SU-DHL-6 (cell line): ENCODE data around the gene MUCL3.

Experiments
- H2AFZ ChIP-seq: fragments of 200-600 bp; sonication (generic); 2 replicates; pipeline ENCODE4 v1.6.1; 2014; ENCODE audit warnings: low read depth, mild to moderate bottlenecking, moderate library complexity, mixed read lengths, antibody characterized with exemption, low read length; ENCODE audit not compliant: severe bottlenecking
- H3F3A ChIP-seq: fragments of 200-600 bp; shearing (Covaris generic); 2 replicates; pipeline ENCODE4 v1.6.0; 2016; ENCODE audit warnings: antibody characterized with exemption, mild to moderate bottlenecking; ENCODE audit not compliant: insufficient read depth
- H3K27ac ChIP-seq: fragments of 200-600 bp; sonication (generic); 2 replicates; pipeline ENCODE4 v1.5.1; 2016; ENCODE audit warnings: low read depth, mild to moderate bottlenecking, low read length, moderate library complexity, mixed read lengths
- H3K27me3 ChIP-seq: fragments of 200-600 bp; sonication (generic), shearing (Covaris generic); 2 replicates; pipeline ENCODE4 v1.6.0; 2014; ENCODE audit warnings: mild to moderate bottlenecking, low read length
- H3K36me3 ChIP-seq: fragments of 200-600 bp; sonication (generic); 2 replicates; pipeline ENCODE4 v1.6.1; 2014; ENCODE audit warnings: mild to moderate bottlenecking, low read length, mixed read lengths
- H3K4me2 ChIP-seq: fragments of 300-600, 200-600 bp; shearing (Covaris generic), sonication (generic); 2 replicates; pipeline ENCODE4 v1.6.0; 2014; ENCODE audit warnings: low read length, low read depth, mild to moderate bottlenecking; ENCODE audit not compliant: poor library complexity, severe bottlenecking
- H3K4me3 ChIP-seq: fragments of 200-600 bp; sonication (generic); 2 replicates; pipeline ENCODE4 v1.5.1; 2014; ENCODE audit warnings: antibody characterized with exemption, low read length, mild to moderate bottlenecking, mixed read lengths; ENCODE audit not compliant: insufficient read depth, poor library complexity, severe bottlenecking
- H3K79me2 ChIP-seq: fragments of 200-600 bp; sonication (generic); 2 replicates; pipeline ENCODE4 v1.6.1; 2014; ENCODE audit warnings: mild to moderate bottlenecking, low read length, moderate library complexity; ENCODE audit not compliant: insufficient read depth
- H3K9ac ChIP-seq: fragments of 200-600 bp; sonication (generic); 2 replicates; pipeline ENCODE4 v1.7.0; 2014; ENCODE audit warnings: mild to moderate bottlenecking, low read length
- H3K9me2 ChIP-seq: fragments of 200-600 bp; sonication (generic); replicated peaks from 2 replicates; pipeline ENCODE4 v1.6.1; 2014; ENCODE audit warnings: low read length; ENCODE audit not compliant: insufficient read depth
- H3K9me3 ChIP-seq: fragments of 200-600 bp; sonication (generic); 2 replicates; pipeline ENCODE4 v1.6.1; 2014; ENCODE audit warnings: low read length, mixed read lengths; ENCODE audit not compliant: insufficient read depth
- H4K20me1 ChIP-seq: fragments of 200-600 bp; sonication (generic); 2 replicates; pipeline ENCODE4 v1.6.1; 2014; ENCODE audit warnings: low read depth, mild to moderate bottlenecking, antibody characterized with exemption, low read length, moderate library complexity, mixed read lengths
- EZH2phosphoT487 ChIP-seq: fragments of 200-600 bp; sonication (generic), shearing (Covaris generic); conservative IDR thresholded peaks from 2 replicates; pipeline ENCODE4 v1.6.1; 2018; ENCODE audit warnings: mild to moderate bottlenecking, antibody characterized with exemption, low read length, moderate library complexity, mixed read lengths
- TF ChIP-seq, protein P1 (sequence below): fragments of 200-600 bp; sonication (generic); IDR thresholded peaks from one replicate; pipeline ENCODE4 v1.5.1; 2017; ENCODE audit warnings: antibody characterized with exemption, mild to moderate bottlenecking, low read length, moderate library complexity; ENCODE audit not compliant: insufficient read depth, poor library complexity, severe bottlenecking

Gene MUCL3, protein sequence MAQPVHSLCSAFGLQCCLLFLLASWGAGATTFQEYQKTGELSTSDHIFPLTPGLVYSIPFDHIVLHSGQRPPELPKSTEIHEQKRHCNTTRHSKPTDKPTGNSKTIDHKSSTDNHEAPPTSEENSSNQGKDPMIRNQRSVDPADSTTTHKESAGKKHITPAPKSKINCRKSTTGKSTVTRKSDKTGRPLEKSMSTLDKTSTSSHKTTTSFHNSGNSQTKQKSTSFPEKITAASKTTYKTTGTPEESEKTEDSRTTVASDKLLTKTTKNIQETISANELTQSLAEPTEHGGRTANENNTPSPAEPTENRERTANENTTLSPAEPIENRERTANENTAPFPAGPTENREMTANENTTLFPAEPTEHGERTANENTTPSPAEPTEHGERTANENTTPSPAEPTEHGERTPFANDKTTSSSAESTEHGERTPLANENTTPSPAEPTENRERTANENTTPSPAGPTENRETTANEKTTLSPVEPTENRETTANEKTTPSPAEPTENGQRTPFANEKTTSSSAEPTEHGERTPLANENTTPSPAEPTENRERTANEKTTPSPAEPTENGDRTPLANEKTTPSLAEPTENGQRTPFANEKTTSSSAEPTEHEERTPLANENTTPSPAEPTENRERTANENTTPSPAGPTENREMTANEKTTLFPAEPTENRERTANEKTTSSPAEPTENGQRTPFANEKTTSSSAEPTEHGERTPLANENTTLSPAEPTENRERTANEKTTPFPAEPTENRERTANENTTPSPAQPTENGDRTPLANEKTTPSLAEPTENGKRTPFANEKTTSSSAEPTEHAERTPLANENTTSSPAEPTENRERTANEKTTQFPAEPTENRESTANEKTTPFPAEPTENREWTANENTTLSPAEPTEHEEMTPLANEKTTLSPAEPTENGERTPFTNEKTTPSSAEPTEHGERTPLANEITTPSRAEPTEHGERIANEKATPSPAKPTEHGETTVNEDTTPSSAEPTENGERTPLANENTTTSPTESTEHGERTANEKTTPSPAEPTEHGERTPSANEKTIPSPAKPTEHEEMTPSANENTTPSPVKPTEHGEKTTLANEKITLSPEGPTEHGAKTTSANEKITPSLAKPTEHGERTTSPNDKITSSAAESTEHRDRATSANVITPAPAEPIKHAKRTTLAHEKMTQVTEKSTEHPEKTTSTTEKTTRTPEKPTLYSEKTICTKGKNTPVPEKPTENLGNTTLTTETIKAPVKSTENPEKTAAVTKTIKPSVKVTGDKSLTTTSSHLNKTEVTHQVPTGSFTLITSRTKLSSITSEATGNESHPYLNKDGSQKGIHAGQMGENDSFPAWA (N-terminal part only)

DNA sequence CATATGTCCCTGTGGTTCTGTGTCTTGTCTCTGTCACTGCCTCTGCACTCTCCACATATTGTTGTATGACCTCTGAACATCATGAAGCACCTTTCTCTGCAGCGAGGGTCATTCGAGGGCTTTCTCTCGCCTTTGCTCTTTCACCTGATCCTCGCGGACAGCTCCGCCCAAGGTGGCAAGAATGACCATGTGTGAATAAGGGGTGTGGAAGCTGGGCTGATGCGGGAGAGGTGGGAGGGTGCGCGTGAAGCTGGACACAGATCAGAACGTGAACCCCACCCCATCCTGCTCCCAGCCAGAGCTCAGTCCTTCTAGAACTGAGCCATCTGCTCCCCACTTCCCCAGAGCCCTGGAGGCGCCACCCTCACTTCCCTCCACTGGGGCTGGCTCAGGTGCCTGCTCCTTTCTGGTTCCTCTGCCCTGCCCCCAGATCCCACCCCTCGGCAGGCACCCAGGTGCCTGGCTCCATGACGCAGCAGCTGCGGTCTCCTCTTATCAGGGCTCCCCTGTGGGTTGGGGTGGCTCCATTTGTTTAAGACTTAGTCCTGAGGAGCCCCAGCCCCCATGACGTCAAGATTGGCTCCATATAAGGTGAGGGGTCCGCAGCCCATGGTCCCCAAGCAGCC lies at the start of gene MUCL3:
MUCL3 (plus strand) TSS at position 613 of the 626 bp plus-strand sequence. CDS start 27 bp downstream, outside the sequence.
- H3K36me3 ChIP-seq, result no peaks in the 10 kb centered on the region
- H2AFZ ChIP-seq, result no peak within 1 kb of the TSS
- no peaks in the 10 kb centered on the region for H4K20me1 ChIP-seq
- no peak within 1 kb of the TSS for H3K9ac ChIP-seq
- no peaks in the 10 kb centered on the region; the same call in 1 of the 2 replicates for H3F3A ChIP-seq
- no peaks in the 10 kb centered on the region for H3K27me3 ChIP-seq
- H3K27ac ChIP-seq, result no peak within 1 kb of the TSS
- no peak within 1 kb of the TSS for H3K4me2 ChIP-seq
- no peaks in the 10 kb centered on the region for H3K9me3 ChIP-seq
- H3K4me3 ChIP-seq, result no peak within 1 kb of the TSS
- no peaks in the 10 kb centered on the region for H3K79me2 ChIP-seq
- TF ChIP-seq, protein P1, sequence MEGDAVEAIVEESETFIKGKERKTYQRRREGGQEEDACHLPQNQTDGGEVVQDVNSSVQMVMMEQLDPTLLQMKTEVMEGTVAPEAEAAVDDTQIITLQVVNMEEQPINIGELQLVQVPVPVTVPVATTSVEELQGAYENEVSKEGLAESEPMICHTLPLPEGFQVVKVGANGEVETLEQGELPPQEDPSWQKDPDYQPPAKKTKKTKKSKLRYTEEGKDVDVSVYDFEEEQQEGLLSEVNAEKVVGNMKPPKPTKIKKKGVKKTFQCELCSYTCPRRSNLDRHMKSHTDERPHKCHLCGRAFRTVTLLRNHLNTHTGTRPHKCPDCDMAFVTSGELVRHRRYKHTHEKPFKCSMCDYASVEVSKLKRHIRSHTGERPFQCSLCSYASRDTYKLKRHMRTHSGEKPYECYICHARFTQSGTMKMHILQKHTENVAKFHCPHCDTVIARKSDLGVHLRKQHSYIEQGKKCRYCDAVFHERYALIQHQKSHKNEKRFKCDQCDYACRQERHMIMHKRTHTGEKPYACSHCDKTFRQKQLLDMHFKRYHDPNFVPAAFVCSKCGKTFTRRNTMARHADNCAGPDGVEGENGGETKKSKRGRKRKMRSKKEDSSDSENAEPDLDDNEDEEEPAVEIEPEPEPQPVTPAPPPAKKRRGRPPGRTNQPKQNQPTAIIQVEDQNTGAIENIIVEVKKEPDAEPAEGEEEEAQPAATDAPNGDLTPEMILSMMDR, result no peak
- TF ChIP-seq EZH2phosphoT487, result no peak
- H3K9me2 ChIP-seq, result no peaks in the 10 kb centered on the region

DNA sequence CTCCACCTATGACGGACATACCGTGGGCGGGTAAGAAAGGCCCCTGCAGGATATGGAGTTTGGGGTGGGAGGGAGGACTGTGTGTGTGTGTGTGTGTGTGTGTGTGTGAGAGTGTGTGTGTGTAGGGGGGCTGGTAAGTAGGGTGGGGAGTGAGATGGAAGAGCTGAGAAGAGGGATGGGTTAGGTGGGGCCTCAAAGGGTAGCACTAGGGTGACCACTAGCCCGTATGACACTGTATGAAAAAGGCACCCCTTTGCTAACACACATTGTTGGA lies 49.4 kb upstream of the MUCL3 start:
- Histone ChIP-seq H3K36me3 (no peaks in the 10 kb centered on the region), H3F3A (no peaks in the 10 kb centered on the region)

More for the DNA sequence above, 49.4 kb upstream of the MUCL3 start:
- Histone ChIP-seq H2AFZ (no peak overlapping the region), H3K4me2 (no peak overlapping the region), H4K20me1 (no peaks in the 10 kb centered on the region), H3K9me2 (no peaks in the 10 kb centered on the region), H3K9me3 (no peaks in the 10 kb centered on the region), H3K79me2 (no peaks in the 10 kb centered on the region), H3K4me3 (no peak overlapping the region), H3K27ac (no peak overlapping the region), H3K27me3 (no peaks in the 10 kb centered on the region), H3K9ac (no peak overlapping the region)
- no peak for TF ChIP-seq EZH2phosphoT487
- TF ChIP-seq, protein P1, result no peak
